ENCODE data around the gene KRT77.
"Not testable (repeated sequence)": the region's sequence is repeated elsewhere in the genome, so short reads cannot be mapped to it uniquely, and the experiment has no call there.

KRT77 gene

GRCh38 chr12:52703424-52703823 is at the start of gene KRT77:
Gene KRT77, minus strand, starts transcription at chr12:52703524. Its CDS starts 90 bp downstream, at chr12:52703434.
- DNase-seq (ENCODE audit: low spot score), result no peak

GRCh38 chr12:52752516-52752915 is 49.2 kb upstream of the KRT77 start:
- no peak for DNase-seq (ENCODE audit: low spot score)

GRCh38 chr12:52751795-52752194 is 48.5 kb upstream of the KRT77 start:
- no peak for DNase-seq (ENCODE audit: low spot score)

DNA sequence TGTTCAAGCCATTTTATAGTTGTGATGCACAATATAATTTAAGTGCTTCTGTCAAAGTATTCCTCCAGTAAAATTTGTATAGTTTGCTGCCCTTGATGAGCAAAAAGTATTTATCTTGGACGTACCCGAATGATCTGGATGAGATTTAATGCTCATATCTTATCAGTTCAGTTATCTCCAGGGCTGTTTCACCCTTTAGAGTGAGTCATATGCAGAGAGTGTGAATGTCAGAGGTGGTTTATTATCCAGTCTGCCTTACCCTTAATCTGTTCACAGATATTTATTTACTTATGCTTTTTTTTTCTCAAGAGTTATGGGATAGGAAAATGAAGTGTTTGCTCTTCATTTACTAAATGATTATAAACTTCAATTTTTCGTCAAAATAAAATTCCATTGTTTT is 47.2 kb upstream of the KRT77 start:
- not testable (repeated sequence) for DNase-seq (ENCODE audit: low spot score)

GRCh38 chr12:52749827-52750226 is 46.5 kb upstream of the KRT77 start:
- no peak for DNase-seq (ENCODE audit: low spot score)

DNA sequence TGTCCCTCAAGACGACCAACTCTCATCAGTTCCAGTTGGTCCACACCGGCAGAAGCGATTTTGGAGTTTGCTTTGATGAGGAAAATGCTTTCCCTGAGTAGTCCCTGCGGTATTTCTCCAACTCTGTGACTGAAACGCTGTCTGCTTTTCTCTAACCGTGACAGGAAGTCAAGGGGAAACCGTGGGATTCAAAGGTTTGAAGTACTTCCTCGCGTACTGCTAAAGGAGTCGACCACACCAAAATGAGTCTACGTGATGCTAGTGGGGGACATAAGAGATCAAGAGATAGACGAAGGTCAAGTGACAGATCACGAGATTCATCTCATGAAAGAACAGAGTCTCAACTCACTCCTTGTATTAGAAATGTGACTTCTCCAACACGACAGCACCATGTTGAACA is 45.3 kb upstream of the KRT77 start:
- no peak for DNase-seq (ENCODE audit: low spot score)

GRCh38 chr12:52745554-52745953 is 42.2 kb upstream of the KRT77 start:
- DNase-seq (ENCODE audit: low spot score), result no peak

- DNase-seq (ENCODE audit: low spot score), result no peak
These were observed 41.3 kb upstream of the KRT77 start for GRCh38 chr12:52744493-52745156.

DNA sequence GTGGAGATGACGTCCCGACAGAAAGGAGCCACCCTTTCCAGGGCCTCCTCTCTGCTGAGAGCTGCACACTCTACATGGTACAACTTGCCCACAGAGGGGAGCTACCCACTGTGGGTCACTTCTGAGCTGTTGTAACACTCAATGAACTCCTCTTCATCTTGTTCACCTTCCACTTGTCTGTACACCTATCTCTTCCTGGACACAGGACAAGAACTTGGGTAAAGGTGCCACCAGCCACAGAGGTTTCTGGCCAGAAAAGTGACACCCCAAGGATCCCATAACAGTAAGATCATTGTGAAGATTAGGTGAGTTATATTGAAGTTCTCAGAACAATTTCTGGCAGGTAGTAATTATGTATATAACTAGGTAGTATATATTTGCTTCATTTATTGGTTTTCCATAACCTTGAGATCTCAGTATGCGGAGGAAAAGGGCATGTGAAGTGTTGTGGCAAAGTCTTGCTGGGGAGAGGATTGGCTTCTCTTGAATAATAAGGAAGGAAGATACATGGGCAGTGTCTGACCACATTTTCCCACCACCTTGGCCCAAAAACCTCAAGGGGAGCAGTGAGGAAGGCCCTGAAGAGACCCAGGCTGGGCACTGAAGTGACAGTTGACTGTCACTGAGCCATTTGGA is 39.6 kb upstream of the KRT77 start:
- DNase-seq (ENCODE audit: low spot score), result no peak

DNA sequence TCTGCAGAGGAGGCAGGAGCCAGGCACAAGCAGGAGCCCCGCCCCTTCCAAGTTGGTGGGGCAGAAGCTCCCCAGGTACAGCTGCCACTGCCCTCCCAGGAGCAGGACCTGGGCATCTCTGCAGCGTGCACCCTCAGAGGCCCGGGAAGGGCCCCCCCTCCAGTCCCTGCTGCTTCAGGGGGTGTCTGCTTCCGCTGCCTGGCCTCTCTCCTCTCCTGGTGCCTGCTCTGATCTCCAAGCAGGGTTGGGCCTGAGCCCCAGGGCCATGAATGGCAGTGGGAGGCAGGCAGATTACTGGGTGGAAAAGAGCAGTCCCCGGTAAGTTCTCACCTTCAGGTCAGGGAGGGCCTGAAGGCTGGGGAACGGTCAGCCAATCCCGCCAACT is 38.9 kb upstream of the KRT77 start:
- DNase-seq (ENCODE audit: low spot score), result no peak

DNA sequence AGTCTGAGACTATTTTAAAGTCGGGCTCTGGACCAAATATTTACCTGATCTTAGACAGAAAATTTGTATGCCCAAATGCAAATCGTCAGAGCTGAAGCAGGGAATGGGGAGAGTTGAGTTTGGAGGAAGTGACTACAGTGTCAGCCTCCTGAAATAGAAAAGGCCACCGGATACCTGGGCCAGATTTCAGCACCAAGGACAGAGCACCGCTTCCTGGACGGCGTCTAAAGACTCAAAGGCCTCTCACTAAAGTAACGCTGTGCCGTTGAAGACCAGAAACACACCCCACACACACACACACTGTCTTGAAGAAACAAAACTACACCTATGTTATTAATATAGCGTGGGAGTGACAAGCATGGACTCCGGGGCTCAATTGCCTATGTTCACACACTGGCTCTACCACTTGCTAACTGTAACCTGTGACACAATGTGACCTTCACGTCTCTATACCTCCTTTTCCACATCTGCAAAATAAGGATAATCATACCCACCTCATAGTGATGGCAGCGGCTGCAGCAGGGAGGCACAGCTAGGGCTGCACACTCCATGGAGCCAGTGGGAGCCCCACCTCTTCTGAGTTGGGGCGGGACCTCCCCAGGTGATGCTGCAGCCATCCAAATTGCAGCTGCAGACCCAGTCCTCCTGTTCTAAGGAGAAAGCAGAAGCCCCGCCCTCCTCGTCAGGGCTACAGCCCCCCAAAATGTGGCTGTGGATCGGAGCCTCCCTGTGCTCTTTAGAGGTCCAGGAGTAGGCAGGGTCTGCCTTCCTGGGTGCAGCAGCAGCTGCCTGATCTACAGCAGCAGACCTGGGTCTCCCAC is 38.3 kb upstream of the KRT77 start:
- peak; percentile 33 for DNase-seq (ENCODE audit: low spot score)

- DNase-seq (ENCODE audit: low spot score), result no peak
These were observed 37.3 kb upstream of the KRT77 start for GRCh38 chr12:52740584-52740983.

DNA sequence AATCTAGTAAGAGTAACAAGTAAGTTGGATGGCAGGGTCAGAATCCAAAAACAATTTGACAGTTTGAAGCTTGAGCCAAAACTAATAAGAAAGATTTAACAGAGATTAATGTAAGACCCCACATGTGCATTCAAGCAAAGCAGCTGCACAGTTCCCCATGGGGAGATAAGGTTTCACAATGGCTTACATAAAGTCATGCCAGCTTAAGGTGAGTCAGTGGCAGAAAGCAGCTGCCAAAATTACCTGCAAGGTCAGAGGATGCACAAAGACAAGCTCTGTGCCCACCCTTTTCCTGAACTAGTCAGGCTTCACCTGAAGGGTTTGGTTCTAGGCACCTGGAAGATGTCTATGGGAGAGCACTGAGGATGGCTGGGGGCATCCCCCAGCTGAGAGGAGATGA is 36.6 kb upstream of the KRT77 start:
- DNase-seq (ENCODE audit: low spot score), result no peak

DNA sequence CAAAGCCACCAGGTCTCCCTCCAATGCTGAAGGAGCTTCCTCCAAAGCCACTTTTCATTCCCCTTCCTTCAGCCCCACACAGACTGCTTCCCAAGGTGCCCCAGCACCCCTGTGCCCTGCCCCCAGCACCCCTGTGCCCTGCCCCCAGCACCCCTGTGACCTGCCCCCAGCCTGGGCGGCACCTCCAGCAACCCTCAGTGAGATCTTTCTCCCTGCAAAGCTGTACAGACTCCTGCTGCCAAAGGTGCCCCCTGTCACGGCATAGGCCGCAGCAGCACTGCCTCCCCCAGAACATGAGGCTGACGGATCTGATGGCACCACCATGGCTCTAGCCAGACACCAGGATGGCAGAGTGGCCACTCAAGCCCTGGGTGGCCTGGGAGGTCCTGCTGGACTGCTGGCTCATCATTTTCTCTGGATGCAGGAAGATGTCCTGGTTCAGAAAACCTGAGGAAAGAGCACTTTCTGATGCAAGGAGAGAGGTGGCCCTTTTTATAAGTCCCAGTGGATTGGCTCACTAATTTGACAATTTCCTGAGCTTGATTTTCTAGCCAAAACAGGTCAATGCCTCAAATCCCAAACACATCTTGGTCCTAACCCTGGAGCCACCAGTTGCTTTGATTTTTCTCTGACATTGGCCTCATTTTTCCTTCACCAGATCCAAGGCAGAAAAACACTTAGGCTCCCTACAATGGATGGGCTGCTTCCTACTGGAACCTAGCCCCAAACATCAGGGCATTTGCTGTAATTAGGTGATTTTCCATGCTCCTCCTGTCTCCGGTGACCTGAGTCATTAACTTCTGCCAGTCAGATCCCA is 32.7 kb upstream of the KRT77 start:
- no peak for DNase-seq (ENCODE audit: low spot score)

DNA sequence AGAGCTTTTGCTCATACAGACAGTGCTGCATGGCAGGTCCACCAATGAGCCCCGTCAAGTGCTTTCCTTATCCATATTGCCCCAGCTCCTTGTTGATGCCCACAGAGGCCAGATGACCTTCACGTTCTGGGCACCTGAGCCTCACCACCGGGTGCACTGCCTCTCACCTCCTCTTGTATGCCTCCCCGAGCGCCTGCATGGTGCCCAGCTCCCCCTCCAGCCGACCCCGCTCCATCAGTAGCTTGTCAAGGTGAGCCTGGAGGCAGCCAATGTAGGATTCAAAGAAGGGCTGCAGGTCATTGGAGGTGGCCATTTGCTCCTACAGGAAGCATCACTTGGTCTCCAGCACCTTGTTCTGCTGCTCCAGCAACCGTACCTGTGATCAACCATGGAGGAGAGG is 31.8 kb upstream of the KRT77 start:
- DNase-seq (ENCODE audit: low spot score), result no peak

DNA sequence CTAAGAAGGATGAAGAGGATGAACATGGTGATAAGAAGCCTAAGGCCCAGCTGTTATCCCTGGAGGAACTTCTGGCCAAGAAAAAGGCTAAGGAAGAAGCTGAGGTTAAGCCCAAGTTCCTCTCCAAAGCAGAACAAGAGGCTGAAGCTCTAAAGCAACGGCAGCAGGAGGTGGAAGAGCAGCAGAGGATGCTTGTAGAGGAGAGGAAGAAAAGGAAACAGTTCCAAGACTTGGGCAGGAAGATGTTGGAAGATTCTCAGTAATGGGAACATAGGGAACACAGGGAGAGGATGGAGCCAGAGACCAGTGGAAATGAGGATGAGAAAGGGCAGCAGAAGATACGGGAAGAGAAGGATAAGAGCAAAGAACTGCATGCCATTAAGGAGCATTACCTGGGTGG is 27.5 kb upstream of the KRT77 start:
- no peak for DNase-seq (ENCODE audit: low spot score)

GRCh38 chr12:52730383-52730782 is 27.1 kb upstream of the KRT77 start:
- no peak for DNase-seq (ENCODE audit: low spot score)

DNA sequence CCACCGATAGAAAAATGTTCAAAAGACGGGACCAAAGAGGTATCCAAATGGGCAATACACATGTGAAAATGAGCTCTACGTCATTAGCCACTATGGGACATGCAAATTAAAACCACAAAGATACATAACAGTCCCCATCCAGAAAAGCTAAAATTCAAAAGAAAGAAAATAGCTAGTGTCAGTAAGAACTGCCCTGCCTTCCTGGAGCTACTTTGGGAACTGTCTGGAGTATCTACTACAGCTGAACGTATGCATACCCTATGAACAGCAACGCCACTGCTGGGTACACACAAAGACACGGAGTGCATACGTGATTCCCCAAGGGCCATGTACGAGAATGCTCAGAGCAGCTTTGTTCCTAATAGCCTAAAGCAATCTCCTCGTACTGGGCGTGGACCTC is 25.8 kb upstream of the KRT77 start:
- no peak for DNase-seq (ENCODE audit: low spot score)

DNA sequence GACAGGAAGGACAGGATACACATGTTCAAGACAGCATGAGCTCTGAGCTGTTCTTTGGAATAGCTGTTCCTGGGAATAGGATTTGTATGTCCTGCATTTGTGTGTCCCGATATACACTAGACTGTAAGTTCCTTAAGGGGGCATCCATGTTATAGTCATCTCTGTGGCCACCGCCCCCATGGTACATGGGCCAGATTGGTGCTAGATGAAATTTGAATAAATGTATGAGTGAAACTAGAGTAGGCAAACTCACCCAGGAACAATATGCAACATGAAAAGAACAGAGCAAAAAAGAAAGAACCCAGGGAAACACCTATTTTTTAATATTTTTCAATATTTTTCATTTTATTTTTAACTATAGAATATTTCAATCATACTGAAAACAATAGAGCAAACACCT is 25.1 kb upstream of the KRT77 start:
- no peak for DNase-seq (ENCODE audit: low spot score)

GRCh38 chr12:52727037-52727436 is 23.7 kb upstream of the KRT77 start:
- no peak for DNase-seq (ENCODE audit: low spot score)

GRCh38 chr12:52726451-52726850 is 23.1 kb upstream of the KRT77 start:
- DNase-seq (ENCODE audit: low spot score), result no peak

DNA sequence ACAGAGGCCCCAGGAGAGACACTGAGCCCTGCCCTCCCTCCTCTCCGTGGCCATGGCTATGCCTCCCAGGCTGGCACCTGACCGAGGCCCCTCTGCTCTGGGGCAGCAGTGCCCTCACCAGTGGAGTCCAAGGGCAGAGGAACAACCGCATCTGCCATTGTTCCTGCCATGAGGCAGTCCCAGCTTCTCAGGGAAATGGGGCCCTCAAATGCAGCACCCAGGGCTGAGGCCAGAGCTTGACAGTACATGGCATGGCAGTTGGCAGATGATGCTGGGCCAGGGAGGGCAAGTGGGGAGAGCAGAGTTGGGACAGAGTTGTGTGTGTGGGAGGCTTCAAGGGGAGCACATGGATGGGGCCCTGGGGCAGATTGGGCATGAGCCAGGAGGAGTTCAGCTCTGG is 21.1 kb upstream of the KRT77 start:
- DNase-seq (ENCODE audit: low spot score), result no peak
